ENCODE data around the gene ATP7A. TPM values are rescaled to one million over a fixed set of nuclear protein-coding genes. Genes with fewer than 3 reads are reported as not detected.
A peak's percentile ranks its signal among the peaks of the same experiment; 100 is the strongest.

ATP7A gene
- total RNA-seq, 4 donors from 2014 or later = 7.3 to 13.9 (median 7.8) TPM

- TF ChIP-seq CTCF (IDR thresholded peaks at IDR 0.05) = no peak
- DNase-seq (ENCODE audit: low spot score) = no peak
- no peak for ATAC-seq (ENCODE audit: low FRiP score)
Observed at GRCh38 chrX:77961063-77961462, 50.6 kb downstream of the ATP7A start.

- DNase-seq (ENCODE audit: low spot score) (no peak), ATAC-seq (ENCODE audit: low FRiP score) (no peak)
- TF ChIP-seq CTCF (IDR thresholded peaks at IDR 0.05) = no peak
Observed at GRCh38 chrX:77962068-77962902, 51.8 kb downstream of the ATP7A start.

- no peak for ATAC-seq (ENCODE audit: low FRiP score)
- DNase-seq (ENCODE audit: low spot score) = no peak
Observed at GRCh38 chrX:77966361-77966760, 55.9 kb downstream of the ATP7A start.

GRCh38 chrX:77967631-77968030 lies 57.1 kb downstream of the ATP7A start:
- DNase-seq (ENCODE audit: low spot score) = no peak
- no peak for ATAC-seq (ENCODE audit: low FRiP score)
- TF ChIP-seq CTCF (IDR thresholded peaks at IDR 0.05) = no peak

More at GRCh38 chrX:77966361-77966760, 55.9 kb downstream of the ATP7A start:
- no peak for TF ChIP-seq CTCF (IDR thresholded peaks at IDR 0.05)

GRCh38 chrX:77969538-77969937 lies 59.0 kb downstream of the ATP7A start, which contains the start of gene PGAM4:
TSS of gene PGAM4 (minus strand) at chrX:77969638. CDS start at chrX:77969638, 0 bp downstream.
- no peak for DNase-seq (ENCODE audit: low spot score)
- TF ChIP-seq CTCF (IDR thresholded peaks at IDR 0.05) = no peak
- ATAC-seq (ENCODE audit: low FRiP score) = no peak

GRCh38 chrX:77975755-77976154 lies 65.3 kb downstream of the ATP7A start:
- DNase-seq (ENCODE audit: low spot score) = no peak
- no peak for ATAC-seq (ENCODE audit: low FRiP score)
- no peak for TF ChIP-seq CTCF (IDR thresholded peaks at IDR 0.05)

- no peak for DNase-seq (ENCODE audit: low spot score)
- no peak for TF ChIP-seq CTCF (IDR thresholded peaks at IDR 0.05)
- ATAC-seq (ENCODE audit: low FRiP score) = peak; percentile 37
Observed at GRCh38 chrX:77977095-77977494, 66.6 kb downstream of the ATP7A start.
